Tibial nerve (tissue), 4 donors: ENCODE data around the gene MDFIC2.

Source experiments
- CTCF ChIP-seq, 5 experiments: fragments of 200-600 bp in 3 of 5; fragments of 450-650 bp in 2 of 5; sonication (generic) in 3 of 5; IDR thresholded peaks; one replicate each; pipeline ENCODE4 v1.5.1; 2016 to 2019; ENCODE audit warnings: antibody characterized with exemption in 5 of 5, mild to moderate bottlenecking in 3 of 5, moderate library complexity in 2 of 5
- EP300 ChIP-seq, 2 donors: sonication (generic); formaldehyde crosslinking; IDR thresholded peaks; one replicate each; pipeline ENCODE4 v1.6.1; 2017; ENCODE audit warnings: antibody characterized with exemption in 2 of 2, mild to moderate bottlenecking in 1 of 2

- no peak for TF ChIP-seq EP300 (IDR thresholded peaks at IDR 0.05)
- no peak for TF ChIP-seq CTCF (IDR thresholded peaks at IDR 0.05)
Observed at GRCh38 chr3:70359711-70360110, 47.3 kb upstream of the MDFIC2 start.
